Ovary (tissue), 3 donors: ENCODE results near the gene MYBPHL.

Experiments used
- CTCF ChIP-seq, 3 donors: fragments of 450-650 bp in 2 of 3; fragments of 200-600 bp in 1 of 3; IDR thresholded peaks; one replicate each; pipeline versions ENCODE4 v1.5.1 to v1.8.0; 2016 to 2022; ENCODE audit warnings: antibody characterized with exemption in 3 of 3, mild to moderate bottlenecking in 1 of 3
- POLR2A ChIP-seq: fragments of 450-650 bp; IDR thresholded peaks from one replicate; pipeline ENCODE4 v1.6.1; 2017; ENCODE audit warnings: antibody characterized with exemption, mild to moderate bottlenecking, moderate library complexity
- donor health status: DM: no; HTN: no; CAD: no.

- no peak for TF ChIP-seq CTCF (IDR thresholded peaks at IDR 0.05)
- TF ChIP-seq POLR2A, result no peak
Measured at GRCh38 chr1:109261006-109261405, 45.8 kb downstream of the MYBPHL start.
